CD4-positive, alpha-beta memory T cell (primary cell): ENCODE measurements around the gene KLRB1. TPM values are rescaled to one million over a fixed set of nuclear protein-coding genes. Genes with fewer than 3 reads are reported as not detected.
"Not testable (repeated sequence)": the region's sequence is repeated elsewhere in the genome, so short reads cannot be mapped to it uniquely, and the experiment has no call there.

ENCODE experiments used
- CTCF ChIA-PET: fragments of 350-600 bp; sonication (Branson Sonifier 250); formaldehyde crosslinking; loops from one replicate; lab custom pipeline; 2021; ENCODE audit warnings: inconsistent platforms; ENCODE audit not compliant: partially characterized antibody; lab: Charles Lee
- POLR2A ChIA-PET: fragments of 350-600 bp; sonication (Branson Sonifier 250); formaldehyde crosslinking; loops from one replicate; lab custom pipeline; 2021; ENCODE audit not compliant: partially characterized antibody; lab: Charles Lee
- DNase-seq, 5 donors: peaks; one replicate each; pipeline versions ENCODE4 v3.0.0 to v3.0.0-alpha.2; 2020 to 2022; ENCODE audit warnings: mixed read lengths in 1 of 5
- H3K27ac ChIP-seq: one replicate; pipeline ENCODE4 v1.7.0; 2013; ENCODE audit warnings: low read depth, low read length
- H3K27me3 ChIP-seq: 2 replicates; pipeline ENCODE4 v1.7.0; 2013; ENCODE audit warnings: mild to moderate bottlenecking, low read length, moderate library complexity; ENCODE audit not compliant: insufficient read depth
- H3K36me3 ChIP-seq: 2 replicates; pipeline ENCODE4 v1.7.0; 2013; ENCODE audit warnings: mild to moderate bottlenecking, low read length, moderate library complexity; ENCODE audit not compliant: insufficient read depth
- H3K4me1 ChIP-seq: 2 replicates; pipeline ENCODE4 v1.7.0; 2013; ENCODE audit warnings: mild to moderate bottlenecking, low read length, moderate library complexity; ENCODE audit not compliant: insufficient read depth
- H3K4me3 ChIP-seq, 2 donors: one replicate each; pipeline ENCODE4 v1.7.0; 2013; ENCODE audit warnings: low read length in 2 of 2, mild to moderate bottlenecking in 1 of 2
- H3K9me3 ChIP-seq, 2 donors: one replicate each; pipeline ENCODE4 v1.7.0; 2013; ENCODE audit warnings: low read length in 2 of 2, control low read depth in 1 of 2; ENCODE audit not compliant: control insufficient read depth in 1 of 2
- H3K27ac Mint-ChIP-seq, 7 donors: one replicate each; pipeline ENCODE4 v1.8.0; 2020 to 2021; ENCODE audit warnings: mixed read lengths in 7 of 7, mild to moderate bottlenecking in 6 of 7, inconsistent platforms in 3 of 7, moderate library complexity in 3 of 7
- H3K27me3 Mint-ChIP-seq, 2 donors: one replicate each; pipeline ENCODE4 v1.8.0; 2020 to 2021; ENCODE audit warnings: mixed read lengths in 2 of 2
- H3K36me3 Mint-ChIP-seq, 2 donors: one replicate each; pipeline ENCODE4 v1.8.0; 2020 to 2021; ENCODE audit warnings: mixed read lengths in 2 of 2, inconsistent platforms in 1 of 2, mild to moderate bottlenecking in 1 of 2
- H3K4me1 Mint-ChIP-seq, 4 donors: one replicate each; pipeline ENCODE4 v1.8.0; 2020 to 2021; ENCODE audit warnings: mixed read lengths in 4 of 4, mild to moderate bottlenecking in 1 of 4
- H3K4me3 Mint-ChIP-seq, 8 donors: one replicate each; pipeline ENCODE4 v1.8.0; 2020 to 2021; ENCODE audit warnings: mixed read lengths in 8 of 8, mild to moderate bottlenecking in 7 of 8, moderate library complexity in 6 of 8, inconsistent platforms in 3 of 8
- H3K9me3 Mint-ChIP-seq, 8 donors: one replicate each; pipeline ENCODE4 v1.8.0; 2020 to 2021; ENCODE audit warnings: mixed read lengths in 8 of 8, mild to moderate bottlenecking in 5 of 8, inconsistent platforms in 3 of 8, moderate library complexity in 1 of 8
- intact Hi-C: fragments of 100-400 bp; cut with micrococcal nuclease; formaldehyde crosslinking; loops from one replicate; pipeline ENCODE4 v1.15.1; 2023
- polyA plus RNA-seq, 2 donors: library from polyadenylated mRNA; unstranded; fragments of 300-500 nt; fragmentation: Illumina TruSeq; gene quantifications; one replicate each; pipeline ENCODE4 v1.2.3, GENCODE V29; 2021
- total RNA-seq, 2 experiments: library from RNA; stranded (reverse); gene quantifications; one replicate each; pipeline ENCODE4 v1.2.3, GENCODE V29; 2021

Gene KLRB1
- total and polyA plus RNA-seq, 4 experiments from 2014 or later, result 62.2 to 196 (median 98.0) TPM

GRCh38 chr12:9615420-9616136 lies 7.9 kb upstream of the KLRB1 start:
- peak; percentile 39 to 85 (median 76) for DNase-seq
- no peaks in the 10 kb centered on the region for H3K9me3 ChIP-seq
- H3K4me1 ChIP-seq, result peaks cover 63% of the 10 kb centered on the region
- peak overlapping the region; percentile 84 for H3K27ac ChIP-seq
- no peaks in the 10 kb centered on the region for H3K27me3 ChIP-seq
- Mint-ChIP-seq H3K9me3 (peaks cover 0 to 13% (median 7%) of the 10 kb centered on the region in 8 donors), H3K36me3 (peaks cover 5 to 6% of the 10 kb centered on the region in 2 donors), H3K27ac (peak overlapping the region; percentile 95 to 100 (median 98)), H3K4me1 (peaks cover 61 to 97% (median 75%) of the 10 kb centered on the region in 4 donors), H3K4me3 (peak overlapping the region; percentile 80 to 94 (median 88)), H3K27me3 (no peaks in the 10 kb centered on the region)
- POLR2A ChIA-PET, result interaction anchor here (0.7 to 3.6 kb wide), 22 partner anchors 10 to 598 kb away, joined by 3 to 48 read pairs (median 6); partner anchors contain the start of genes CD69, CLEC2B and CLEC2D
- CTCF ChIA-PET, result interaction anchor here (0.8 to 2.8 kb wide), 10 partner anchors 9 to 129 kb away, joined by 3 to 12 read pairs (median 8); no protein-coding TSS in a partner anchor
- intact Hi-C loops, result loop anchor here (1.0 to 10.0 kb wide), 3 partner anchors 8 to 599 kb away; partner anchors contain the start of genes GABARAPL1 and KLRB1
- peak overlapping the region in 1 of 2 donors; percentile 46 for H3K4me3 ChIP-seq
- H3K36me3 ChIP-seq, result no peaks in the 10 kb centered on the region

- Mint-ChIP-seq H3K27ac (peak overlapping the region in 4 of 7 donors; percentile 22 to 72 (median 49)), H3K4me3 (peak overlapping the region in 3 of 8 donors; percentile 31 to 54 (median 35)), H3K4me1 (peaks cover 51 to 93% (median 71%) of the 10 kb centered on the region in 4 donors), H3K36me3 (peaks cover 5 to 25% of the 10 kb centered on the region in 2 donors), H3K9me3 (peaks cover 0 to 25% (median 14%) of the 10 kb centered on the region in 8 donors)
- peaks cover 38% of the 10 kb centered on the region for H3K4me1 ChIP-seq
- H3K27me3 ChIP-seq, H3K36me3 ChIP-seq, H3K4me3 ChIP-seq, DNase-seq, H3K27me3 Mint-ChIP-seq, H3K27ac ChIP-seq, H3K9me3 ChIP-seq: not testable (repeated sequence)
- intact Hi-C loops, result loop anchor here (10.0 kb wide), 1 partner anchor 604 kb away; the partner anchor contains the start of gene GABARAPL1
- POLR2A ChIA-PET, result interaction anchor here (1.3 to 1.8 kb wide), 5 partner anchors 22 to 161 kb away, joined by 4 to 6 read pairs (median 4); no protein-coding TSS in a partner anchor
- CTCF ChIA-PET, result interaction anchor here (1.1 to 1.7 kb wide), 5 partner anchors 22 to 279 kb away, joined by 3 to 6 read pairs (median 3); no protein-coding TSS in a partner anchor
Measured at GRCh38 chr12:9610606-9611005, 2.9 kb upstream of the KLRB1 start.

- no peaks in the 10 kb centered on the region for H3K36me3 ChIP-seq
- H3K4me3 ChIP-seq, result peak overlapping the region in 1 of 2 donors; percentile 49
- no peak for DNase-seq
- H3K4me1 ChIP-seq, result peaks cover 30% of the 10 kb centered on the region
- intact Hi-C loops, result loop anchor here (1.0 kb wide), 1 partner anchor 8 kb away; no protein-coding TSS in a partner anchor
- peaks cover 21 to 38% of the 10 kb centered on the region in 2 donors for H3K36me3 Mint-ChIP-seq
- H3K27me3 Mint-ChIP-seq, result no peaks in the 10 kb centered on the region
- peak overlapping the region; percentile 87 to 93 (median 90) for H3K4me3 Mint-ChIP-seq
- H3K27ac ChIP-seq, result peak overlapping the region; percentile 53
- peak overlapping the region; percentile 87 to 96 (median 91) for H3K27ac Mint-ChIP-seq
- H3K9me3 ChIP-seq, result peaks cover 0 to 4% of the 10 kb centered on the region in 2 donors
- H3K9me3 Mint-ChIP-seq, result peaks cover 0 to 20% (median 14%) of the 10 kb centered on the region in 8 donors
- H3K4me1 Mint-ChIP-seq, result peaks cover 32 to 76% (median 57%) of the 10 kb centered on the region in 4 donors
- no peaks in the 10 kb centered on the region for H3K27me3 ChIP-seq
- CTCF ChIA-PET, result interaction anchor here (1.1 kb wide), 1 partner anchor 101 kb away, joined by 3 read pairs; no protein-coding TSS in a partner anchor
- POLR2A ChIA-PET, result interaction anchor here (1.0 to 2.3 kb wide), 3 partner anchors 8 to 41 kb away, joined by 3 to 9 read pairs (median 4); no protein-coding TSS in a partner anchor
Measured at GRCh38 chr12:9606736-9607372, 862 bp downstream of the KLRB1 start.

GRCh38 chr12:9606247-9606646 lies 1.5 kb downstream of the KLRB1 start:
- H3K27ac ChIP-seq, result peak overlapping the region; percentile 37
- Mint-ChIP-seq H3K36me3 (peaks cover 21 to 40% of the 10 kb centered on the region in 2 donors), H3K4me1 (peaks cover 28 to 73% (median 55%) of the 10 kb centered on the region in 4 donors), H3K27ac (peak overlapping the region in 6 of 7 donors; percentile 64 to 91 (median 83)), H3K4me3 (peak overlapping the region; percentile 83 to 89 (median 86)), H3K9me3 (peaks cover 0 to 17% (median 10%) of the 10 kb centered on the region in 8 donors), H3K27me3 (no peaks in the 10 kb centered on the region)
- peaks cover 0 to 4% of the 10 kb centered on the region in 2 donors for H3K9me3 ChIP-seq
- ChIA-PET POLR2A (interaction anchor here (1.0 to 2.3 kb wide), 3 partner anchors 8 to 42 kb away, joined by 3 to 9 read pairs (median 4); no protein-coding TSS in a partner anchor), CTCF (interaction anchor here (1.1 kb wide), 1 partner anchor 102 kb away, joined by 3 read pairs; no protein-coding TSS in a partner anchor)
- peak overlapping the region in 1 of 2 donors; percentile 36 for H3K4me3 ChIP-seq
- peaks cover 27% of the 10 kb centered on the region for H3K4me1 ChIP-seq
- DNase-seq, result peak in 1 of 5 donors; percentile 14
- intact Hi-C loops, result no loop called here
- H3K27me3 ChIP-seq, result no peaks in the 10 kb centered on the region
- no peaks in the 10 kb centered on the region for H3K36me3 ChIP-seq

GRCh38 chr12:9605483-9605882 lies 2.2 kb downstream of the KLRB1 start:
- H3K4me3 ChIP-seq, result peak overlapping the region in 1 of 2 donors; percentile 36

GRCh38 chr12:9604287-9604686 lies 3.4 kb downstream of the KLRB1 start:
- POLR2A ChIA-PET, result interaction anchor here (1.7 kb wide), 1 partner anchor 10 kb away, joined by 6 read pairs; no protein-coding TSS in a partner anchor
- no peak overlapping the region for H3K27ac ChIP-seq
- CTCF ChIA-PET, result no interaction called here
- peaks cover 0 to 4% (median 2%) of the 10 kb centered on the region in 8 donors for H3K9me3 Mint-ChIP-seq
- peak overlapping the region in 6 of 7 donors; percentile 6 to 75 (median 45) for H3K27ac Mint-ChIP-seq
- H3K9me3 ChIP-seq, result no peaks in the 10 kb centered on the region
- peak overlapping the region; percentile 22 to 74 (median 58) for H3K4me3 Mint-ChIP-seq
- H3K27me3 Mint-ChIP-seq, result no peaks in the 10 kb centered on the region
- DNase-seq, result no peak
- intact Hi-C loops, result no loop called here
- H3K27me3 ChIP-seq, result no peaks in the 10 kb centered on the region
- H3K36me3 ChIP-seq, result no peaks in the 10 kb centered on the region
- H3K4me1 ChIP-seq, result peaks cover 14% of the 10 kb centered on the region
- H3K36me3 Mint-ChIP-seq, result peaks cover 27 to 40% of the 10 kb centered on the region in 2 donors
- peaks cover 14 to 66% (median 43%) of the 10 kb centered on the region in 4 donors for H3K4me1 Mint-ChIP-seq
- H3K4me3 ChIP-seq, result no peak overlapping the region

More at GRCh38 chr12:9605483-9605882, 2.2 kb downstream of the KLRB1 start:
- H3K4me3 Mint-ChIP-seq, result peak overlapping the region; percentile 83 to 89 (median 86)
- no peaks in the 10 kb centered on the region for H3K27me3 Mint-ChIP-seq
- DNase-seq, result no peak
- Histone ChIP-seq H3K27ac (peak overlapping the region; percentile 37), H3K36me3 (no peaks in the 10 kb centered on the region), H3K9me3 (peaks cover 0 to 4% of the 10 kb centered on the region in 2 donors), H3K27me3 (no peaks in the 10 kb centered on the region), H3K4me1 (peaks cover 20% of the 10 kb centered on the region)
- POLR2A ChIA-PET, result interaction anchor here (1.0 to 2.3 kb wide), 2 partner anchors 10 to 42 kb away, joined by 6 to 9 read pairs; no protein-coding TSS in a partner anchor
- peaks cover 23 to 40% of the 10 kb centered on the region in 2 donors for H3K36me3 Mint-ChIP-seq
- CTCF ChIA-PET, result no interaction called here
- H3K9me3 Mint-ChIP-seq, result peaks cover 0 to 14% (median 8%) of the 10 kb centered on the region in 8 donors
- intact Hi-C loops, result no loop called here
- peaks cover 21 to 68% (median 51%) of the 10 kb centered on the region in 4 donors for H3K4me1 Mint-ChIP-seq
- H3K27ac Mint-ChIP-seq, result peak overlapping the region; percentile 18 to 91 (median 84)
